ENCODE measurements around the gene FGD2. TPM values are rescaled to one million over a fixed set of nuclear protein-coding genes. Genes with fewer than 3 reads are reported as not detected.

The FGD2 gene
- total and polyA plus RNA-seq, 2 of the 8 experiments (the other 6 are each of a cell fraction or from before 2014, with no cell fraction given), result 0.12 to 0.32 TPM

GRCh38 chr6:36975231-36976006 is 30.0 kb upstream of the FGD2 start:
- peaks cover 17 to 24% of the 10 kb centered on the region in 2 experiments for H4K20me1 ChIP-seq (replicated peaks in 1 of 2; ENCODE audit: control insufficient read depth in 1 of 2, insufficient read depth in 2 of 2, low read length in 2 of 2)
- H3K9me3 ChIP-seq (ENCODE audit: insufficient read depth in 2 of 2, low read depth in 1 of 2, low read length in 1 of 2), result no peaks in the 10 kb centered on the region

More at GRCh38 chr6:36975231-36976006, 30.0 kb upstream of the FGD2 start:
- Histone ChIP-seq H4K5ac (ENCODE audit: insufficient read length, low read depth, low read length) (no peak overlapping the region), H3K27ac (ENCODE audit: low read depth, low read length) (no peak overlapping the region), H3K23me2 (ENCODE audit: low read depth, low read length) (no peaks in the 10 kb centered on the region), H3K4me3 (ENCODE audit: extremely low read depth in 1 of 4, insufficient read depth in 2 of 4, low read depth in 3 of 4, low read length in 4 of 4) (no peak overlapping the region), H3K79me1 (ENCODE audit: low read depth, low read length) (peaks cover 2% of the 10 kb centered on the region; the same call in 1 of the 2 replicates), H2BK12ac (ENCODE audit: low read depth, low read length) (no peak overlapping the region), H3K4ac (replicated peaks; ENCODE audit: insufficient read length, low read depth, low read length) (no peak overlapping the region), H3K56ac (replicated peaks; ENCODE audit: insufficient read length, low read depth, low read length) (no peak overlapping the region), H2BK20ac (ENCODE audit: low read length) (no peak overlapping the region), H3K23ac (ENCODE audit: insufficient read length) (no peak overlapping the region), H4K8ac (ENCODE audit: extremely low read depth, insufficient read depth, low read length) (no peak overlapping the region), H2BK15ac (ENCODE audit: low read length) (no peak overlapping the region), H2BK5ac (ENCODE audit: low read depth, low read length) (no peak overlapping the region), H3K9ac (replicated peaks in 1 of 4; ENCODE audit: extremely low read depth in 1 of 4, low read depth in 3 of 4, low read length in 3 of 4) (no peak overlapping the region), H3K4me2 (ENCODE audit: insufficient read depth in 1 of 2, low read depth in 2 of 2, low read length in 2 of 2) (no peak overlapping the region), H3K79me2 (ENCODE audit: control insufficient read depth in 1 of 2, insufficient read depth in 2 of 2, low read length in 2 of 2) (peaks cover 0 to 25% of the 10 kb centered on the region in 2 experiments; a peak in 2 of 4 replicates), H3K4me1 (replicated peaks in 1 of 4; ENCODE audit: control insufficient read depth in 3 of 4, insufficient read depth in 4 of 4, low read length in 3 of 4) (peaks cover 0 to under 1% (median 0%) of the 10 kb centered on the region in 4 experiments; a peak in 1 of 7 replicates), H3K18ac (ENCODE audit: extremely low read depth, low read length) (no peak overlapping the region), H3K27me3 (replicated peaks in 1 of 4; ENCODE audit: control insufficient read depth in 3 of 4, extremely low read depth in 1 of 4, insufficient read depth in 3 of 4, low read length in 3 of 4) (no peaks in the 10 kb centered on the region), H4K91ac (replicated peaks; ENCODE audit: insufficient read length, low read length) (no peak overlapping the region), H3K14ac (ENCODE audit: insufficient read length) (no peak overlapping the region), H2AFZ (ENCODE audit: low read length) (no peak overlapping the region), H3K36me3 (ENCODE audit: control insufficient read depth in 2 of 4, insufficient read depth in 4 of 4, low read length in 3 of 4) (peaks cover 51 to 82% (median 71%) of the 10 kb centered on the region in 4 experiments), H2BK120ac (replicated peaks; ENCODE audit: low read depth, low read length) (no peak overlapping the region), H2AK5ac (ENCODE audit: low read depth, low read length) (no peak overlapping the region)
- ChIA-PET POLR2A (ENCODE audit: partially characterized antibody) (interaction anchor here (1.3 kb wide), 1 partner anchor 11 kb away, joined by 5 read pairs; the partner anchor contains the start of gene MTCH1), CTCF (ENCODE audit: partially characterized antibody) (interaction anchor here (0.6 to 14.9 kb wide), 7 partner anchors 10 to 234 kb away, joined by 3 to 237 read pairs (median 5); partner anchors contain the start of gene PI16)
- 95% methylated on average over 7 of the region's 7 CpGs; no CpG with 5 or more reads in 1 of the 2 experiments for WGBS, 2 experiments (ENCODE audit: extremely low coverage in 1 of 2, insufficient coverage in 1 of 2, insufficient read length in 1 of 2, insufficient replicate concordance in 2 of 2, low coverage in 1 of 2, low lambda C conversion rate in 2 of 2, missing lambda C conversion rate in 1 of 2)
- DNase-seq (ENCODE audit: low read depth in 1 of 2, low spot score in 2 of 2) (no peak), FAIRE-seq (no peak)
- no peak for TF ChIP-seq RFX5 (IDR thresholded peaks at IDR 0.05; ENCODE audit: borderline replicate concordance, low read depth, low read length)
- TF ChIP-seq CEBPB (IDR thresholded peaks at IDR 0.05; ENCODE audit: low read depth, low read length), result no peak
- no peak for TF ChIP-seq EGR1 (IDR thresholded peaks at IDR 0.05; ENCODE audit: borderline replicate concordance, low read depth, low read length)
- TF ChIP-seq NRF1 (IDR thresholded peaks at IDR 0.05; ENCODE audit: low read depth, low read length), result no peak

Data from H1 (cell line).